Measurements from ENCODE around the gene NUP50. TPM values are rescaled to one million over a fixed set of nuclear protein-coding genes. Genes with fewer than 3 reads are reported as not detected.

NUP50 gene
- total and polyA plus RNA-seq, 2 of the 13 experiments (the other 11 are each of a cell fraction or from before 2014, with no cell fraction given) = 14.2 to 52.4 TPM

GRCh38 chr22:45159652-45160462 lies 3.9 kb upstream of the NUP50 start (continued):
- TF ChIP-seq HOXA9 (CRISPR knock-in tag; IDR thresholded peaks at IDR 0.05; ENCODE audit: borderline replicate concordance) = no peak
- TF ChIP-seq, protein P1, sequence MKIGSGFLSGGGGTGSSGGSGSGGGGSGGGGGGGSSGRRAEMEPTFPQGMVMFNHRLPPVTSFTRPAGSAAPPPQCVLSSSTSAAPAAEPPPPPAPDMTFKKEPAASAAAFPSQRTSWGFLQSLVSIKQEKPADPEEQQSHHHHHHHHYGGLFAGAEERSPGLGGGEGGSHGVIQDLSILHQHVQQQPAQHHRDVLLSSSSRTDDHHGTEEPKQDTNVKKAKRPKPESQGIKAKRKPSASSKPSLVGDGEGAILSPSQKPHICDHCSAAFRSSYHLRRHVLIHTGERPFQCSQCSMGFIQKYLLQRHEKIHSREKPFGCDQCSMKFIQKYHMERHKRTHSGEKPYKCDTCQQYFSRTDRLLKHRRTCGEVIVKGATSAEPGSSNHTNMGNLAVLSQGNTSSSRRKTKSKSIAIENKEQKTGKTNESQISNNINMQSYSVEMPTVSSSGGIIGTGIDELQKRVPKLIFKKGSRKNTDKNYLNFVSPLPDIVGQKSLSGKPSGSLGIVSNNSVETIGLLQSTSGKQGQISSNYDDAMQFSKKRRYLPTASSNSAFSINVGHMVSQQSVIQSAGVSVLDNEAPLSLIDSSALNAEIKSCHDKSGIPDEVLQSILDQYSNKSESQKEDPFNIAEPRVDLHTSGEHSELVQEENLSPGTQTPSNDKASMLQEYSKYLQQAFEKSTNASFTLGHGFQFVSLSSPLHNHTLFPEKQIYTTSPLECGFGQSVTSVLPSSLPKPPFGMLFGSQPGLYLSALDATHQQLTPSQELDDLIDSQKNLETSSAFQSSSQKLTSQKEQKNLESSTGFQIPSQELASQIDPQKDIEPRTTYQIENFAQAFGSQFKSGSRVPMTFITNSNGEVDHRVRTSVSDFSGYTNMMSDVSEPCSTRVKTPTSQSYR (CRISPR knock-in tag; IDR thresholded peaks at IDR 0.05; ENCODE audit: borderline replicate concordance) = no peak
- peak; percentile 61; the same call in 1 of the 2 replicates for TF ChIP-seq AHDC1 (CRISPR knock-in tag; IDR thresholded peaks at IDR 0.05; ENCODE audit: borderline replicate concordance)
- no peak for TF ChIP-seq ZNF124 (CRISPR knock-in tag; IDR thresholded peaks at IDR 0.05)
- TF ChIP-seq ZIK1 (CRISPR knock-in tag; IDR thresholded peaks at IDR 0.05; ENCODE audit: borderline replicate concordance, low read depth) = no peak
- TF ChIP-seq HMGA1 (CRISPR knock-in tag; conservative IDR thresholded peaks at IDR 0.05) = no peak
- no peak for TF ChIP-seq CHCHD3 (CRISPR knock-in tag; IDR thresholded peaks at IDR 0.05)
- no peak for TF ChIP-seq NR2C2 (CRISPR knock-in tag; IDR thresholded peaks at IDR 0.05; ENCODE audit: borderline replicate concordance)
- TF ChIP-seq SP5 (CRISPR knock-in tag; IDR thresholded peaks at IDR 0.05; ENCODE audit: borderline replicate concordance, low read depth) = no peak
- no peak for TF ChIP-seq ZNF570 (CRISPR knock-in tag; IDR thresholded peaks at IDR 0.05; ENCODE audit: borderline replicate concordance)
- no peak for TF ChIP-seq PAX8 (CRISPR knock-in tag; IDR thresholded peaks at IDR 0.05; ENCODE audit: borderline replicate concordance)
- TF ChIP-seq CEBPG (CRISPR knock-in tag; IDR thresholded peaks at IDR 0.05) = peak; percentile 35; the same call in 1 of the 2 replicates
- TF ChIP-seq ARNTL (CRISPR knock-in tag; IDR thresholded peaks at IDR 0.05) = no peak
- no peak for TF ChIP-seq ZNF333 (CRISPR knock-in tag; IDR thresholded peaks at IDR 0.05; ENCODE audit: borderline replicate concordance)
- TF ChIP-seq HBP1 (CRISPR knock-in tag; IDR thresholded peaks at IDR 0.05; ENCODE audit: low read depth) = no peak
- TF ChIP-seq ZBTB3 (CRISPR knock-in tag; IDR thresholded peaks at IDR 0.05; ENCODE audit: borderline replicate concordance, low read depth) = no peak
- TF ChIP-seq CAMTA2 (CRISPR knock-in tag; IDR thresholded peaks at IDR 0.05; ENCODE audit: borderline replicate concordance) = no peak
- no peak for TF ChIP-seq ZBTB21 (CRISPR knock-in tag; IDR thresholded peaks at IDR 0.05)
